Smooth muscle cell of the brain vasculature (primary cell): ENCODE results near the gene LIN28A.
"Not testable (repeated sequence)": the region's sequence is repeated elsewhere in the genome, so short reads cannot be mapped to it uniquely, and the experiment has no call there.

Experiments
- DNase-seq: peaks from one replicate; pipeline ENCODE4 v3.0.0-alpha.2; 2012; ENCODE audit warnings: low read depth, low spot score

LIN28A gene, protein sequence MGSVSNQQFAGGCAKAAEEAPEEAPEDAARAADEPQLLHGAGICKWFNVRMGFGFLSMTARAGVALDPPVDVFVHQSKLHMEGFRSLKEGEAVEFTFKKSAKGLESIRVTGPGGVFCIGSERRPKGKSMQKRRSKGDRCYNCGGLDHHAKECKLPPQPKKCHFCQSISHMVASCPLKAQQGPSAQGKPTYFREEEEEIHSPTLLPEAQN

DNA sequence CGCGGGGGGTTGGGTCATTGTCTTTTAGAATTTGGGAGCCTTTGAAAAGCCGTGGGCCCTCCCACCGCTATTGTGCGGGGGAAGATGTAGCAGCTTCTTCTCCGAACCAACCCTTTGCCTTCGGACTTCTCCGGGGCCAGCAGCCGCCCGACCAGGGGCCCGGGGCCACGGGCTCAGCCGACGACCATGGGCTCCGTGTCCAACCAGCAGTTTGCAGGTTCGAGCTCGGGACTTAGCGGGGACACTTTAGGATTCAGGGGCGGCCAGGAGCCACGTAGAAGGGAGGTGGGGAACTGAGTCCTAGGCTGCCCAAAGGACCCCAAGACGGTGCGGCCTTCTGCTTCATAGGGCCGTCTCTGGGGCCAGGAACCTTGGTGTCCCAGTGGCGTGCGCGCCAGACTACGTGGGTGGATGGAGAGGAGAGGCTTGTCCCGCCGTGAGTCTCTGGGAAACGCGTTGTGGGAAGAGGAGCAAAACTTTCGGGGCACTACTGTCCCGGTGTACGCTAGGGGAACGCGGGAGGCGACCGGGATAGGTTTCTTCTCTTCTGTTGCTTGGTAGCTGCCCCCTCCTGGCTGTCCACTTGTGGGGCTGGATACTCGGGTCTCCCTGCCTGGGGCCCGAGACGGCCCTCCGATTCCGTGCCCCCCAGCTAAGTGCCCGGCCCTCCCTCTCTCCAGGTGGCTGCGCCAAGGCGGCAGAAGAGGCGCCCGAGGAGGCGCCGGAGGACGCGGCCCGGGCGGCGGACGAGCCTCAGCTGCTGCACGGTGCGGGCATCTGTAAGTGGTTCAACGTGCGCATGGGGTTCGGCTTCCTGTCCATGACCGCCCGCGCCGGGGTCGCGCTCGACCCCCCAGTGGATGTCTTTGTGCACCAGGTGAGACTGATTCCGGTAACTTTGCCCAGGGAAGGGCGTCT lies at the start of gene LIN28A:
Gene LIN28A, plus strand, starts transcription at position 112 of the 918 bp plus-strand sequence. Its CDS starts 75 bp downstream, at position 187.
- DNase-seq, result no peak

DNA sequence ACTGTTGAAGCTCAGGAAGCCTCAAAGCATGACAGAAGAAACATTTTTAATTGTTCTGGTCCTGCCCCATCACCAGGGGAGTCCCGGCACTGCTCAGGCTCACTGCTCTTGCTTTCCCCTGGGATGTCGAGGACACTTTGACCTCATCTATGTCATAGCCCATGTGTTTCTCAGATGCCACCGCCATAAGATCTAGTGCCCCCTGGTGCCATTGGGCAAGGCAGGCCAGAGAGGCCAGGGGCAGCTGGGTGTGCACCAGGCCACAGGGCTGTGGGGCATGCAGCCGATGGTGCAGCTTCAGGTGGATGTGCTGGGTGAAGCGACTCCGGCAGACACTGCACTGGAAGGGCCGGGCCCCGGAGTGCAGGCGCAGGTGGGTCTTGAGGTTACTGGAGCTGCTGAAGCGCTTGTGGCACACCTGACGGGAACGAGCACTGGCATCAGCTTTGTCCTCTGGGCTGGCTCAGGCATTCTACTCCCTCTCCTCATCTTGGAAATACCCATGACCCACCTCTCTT lies 49.0 kb upstream of the LIN28A start:
- no peak for DNase-seq

DNA sequence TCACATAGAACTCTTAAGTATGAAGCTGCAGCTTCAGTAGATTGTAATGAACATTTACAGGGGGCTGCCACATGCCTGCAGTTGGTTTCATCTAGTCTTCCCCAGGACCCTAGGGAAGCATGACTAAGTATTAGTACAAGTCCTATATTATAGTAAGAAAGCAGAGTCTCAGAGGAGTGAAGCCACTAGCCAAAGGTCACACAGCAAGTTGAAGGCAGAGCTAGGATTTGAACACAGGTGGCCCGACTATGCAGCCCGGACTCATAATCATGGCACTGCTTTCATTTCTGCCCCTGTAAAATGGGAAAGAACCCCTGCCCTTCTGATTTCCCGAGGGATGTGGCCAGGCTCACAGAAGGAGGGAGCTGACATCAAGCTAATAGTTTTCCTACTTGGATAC lies 48.3 kb upstream of the LIN28A start:
- DNase-seq, result no peak

DNA sequence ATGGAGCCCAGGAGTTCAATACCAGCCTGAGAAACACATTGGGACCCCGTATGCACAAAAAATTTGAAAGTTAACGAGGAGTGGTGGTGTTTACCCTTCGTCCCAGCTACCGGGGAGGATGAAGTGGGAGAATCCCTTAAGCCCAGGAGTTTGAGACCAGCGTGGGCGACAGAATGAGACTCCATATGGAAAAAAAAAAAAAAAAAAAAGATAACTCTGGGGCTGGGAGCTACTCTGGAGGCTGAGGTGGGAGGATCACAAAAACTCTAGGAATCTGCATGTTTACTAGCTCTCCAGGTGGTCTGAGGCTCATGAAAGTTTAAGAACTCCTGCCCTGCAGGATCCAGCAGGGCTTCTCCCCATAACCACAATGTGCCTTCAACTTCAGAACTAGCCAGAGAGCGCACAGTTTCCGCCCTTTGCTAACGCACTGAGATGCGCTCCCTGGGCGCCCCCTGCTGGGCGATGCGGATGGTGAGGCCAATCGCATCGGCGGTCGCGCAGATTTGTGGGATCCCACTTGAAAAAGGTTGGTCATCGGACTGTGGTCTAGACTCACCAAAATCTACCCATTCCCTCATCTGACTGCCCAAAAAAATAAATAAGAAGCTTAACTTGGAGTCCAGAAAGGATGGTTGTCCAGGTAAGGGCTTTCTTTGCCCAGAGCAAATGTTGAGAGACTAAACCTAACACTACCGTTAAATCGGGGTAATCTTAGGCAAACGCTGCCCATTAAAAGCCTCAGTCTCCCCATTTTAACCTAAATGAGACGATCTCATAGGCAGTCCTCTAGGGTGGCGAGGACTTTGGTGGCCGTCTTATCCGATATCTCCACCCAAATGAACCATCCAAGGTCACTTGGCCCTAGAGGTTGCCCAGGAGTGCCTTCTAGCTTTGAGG lies 46.8 kb upstream of the LIN28A start:
- no peak for DNase-seq

DNA sequence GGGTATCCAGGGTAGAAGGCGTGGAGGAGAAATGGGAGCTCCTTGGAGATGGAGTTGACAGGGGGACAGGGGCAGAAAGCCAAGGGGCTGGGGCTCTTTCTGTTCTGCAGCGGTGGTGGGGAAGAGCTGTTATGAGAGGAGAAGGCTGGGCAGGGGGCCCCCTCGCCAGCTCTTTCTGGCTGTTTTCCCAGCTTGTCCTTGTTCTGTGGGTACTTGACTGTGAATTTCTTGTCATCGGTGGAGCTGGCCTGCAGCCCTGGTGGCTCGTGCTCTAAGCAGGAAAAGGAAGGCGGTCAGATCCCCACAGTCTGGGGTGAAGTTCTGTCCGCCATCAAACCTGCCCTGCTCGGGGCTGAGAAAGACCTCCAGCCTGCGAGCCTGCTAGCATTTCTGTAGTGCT lies 45.7 kb upstream of the LIN28A start:
- DNase-seq, result no peak

DNA sequence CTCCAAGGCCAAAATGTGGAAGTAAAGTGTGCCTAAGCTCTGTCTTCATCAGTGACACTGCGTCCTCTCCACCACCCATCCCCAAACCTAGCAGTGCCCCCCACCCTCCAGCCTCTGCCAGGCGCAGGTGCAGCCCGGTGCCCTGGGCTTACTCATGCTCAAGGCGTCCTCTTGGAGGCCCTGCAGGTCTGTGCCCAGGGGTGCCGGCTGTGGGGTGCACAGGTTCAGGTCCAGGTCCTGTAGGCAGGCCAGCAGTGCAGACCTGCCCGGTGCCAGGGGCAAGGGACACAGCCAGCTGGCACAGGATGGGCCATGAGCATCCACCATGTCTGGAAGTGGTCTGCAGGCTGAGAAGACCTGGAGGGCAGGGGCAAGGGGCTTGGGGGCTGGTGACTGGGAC lies 43.2 kb upstream of the LIN28A start:
- DNase-seq, result no peak

DNA sequence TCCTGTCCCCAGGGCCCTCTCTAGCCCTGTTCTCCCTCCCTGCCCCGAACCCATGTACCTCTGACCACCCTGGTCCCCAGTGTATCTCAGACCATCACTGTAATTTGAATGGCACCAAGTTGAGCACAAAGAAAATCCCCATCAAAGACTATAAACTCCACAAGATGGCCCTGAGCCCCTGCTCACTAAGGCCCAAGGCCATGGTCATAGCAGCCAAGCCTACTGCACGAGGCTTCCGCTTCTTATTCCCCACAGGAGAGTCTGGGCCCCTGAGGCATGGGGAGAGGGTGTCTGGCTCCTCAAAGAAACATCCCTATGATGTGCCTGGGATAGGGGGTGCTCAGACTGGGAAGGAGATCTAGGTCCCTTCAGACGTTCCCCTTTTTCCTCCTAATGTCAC lies 42.6 kb upstream of the LIN28A start:
- DNase-seq, result no peak

DNA sequence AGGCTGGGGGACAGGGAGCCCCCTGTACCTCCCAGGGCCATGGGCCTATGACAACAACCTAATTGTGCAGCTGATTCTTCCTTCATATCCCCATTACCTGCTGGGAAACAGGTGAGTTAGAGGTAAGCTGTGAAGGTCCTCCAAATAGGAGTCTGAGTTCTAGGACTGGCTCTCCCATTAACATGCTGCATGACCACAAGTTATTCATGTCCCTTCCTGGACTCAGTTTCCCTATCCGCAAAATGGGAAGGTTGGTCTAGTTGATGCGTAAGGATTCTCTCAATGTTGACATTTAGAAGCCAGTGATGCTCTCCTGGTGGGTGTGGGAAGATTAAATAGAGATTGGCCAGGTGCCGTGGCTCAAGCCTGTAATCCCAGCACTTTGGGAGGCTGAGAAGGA lies 42.1 kb upstream of the LIN28A start:
- DNase-seq, result no peak

DNA sequence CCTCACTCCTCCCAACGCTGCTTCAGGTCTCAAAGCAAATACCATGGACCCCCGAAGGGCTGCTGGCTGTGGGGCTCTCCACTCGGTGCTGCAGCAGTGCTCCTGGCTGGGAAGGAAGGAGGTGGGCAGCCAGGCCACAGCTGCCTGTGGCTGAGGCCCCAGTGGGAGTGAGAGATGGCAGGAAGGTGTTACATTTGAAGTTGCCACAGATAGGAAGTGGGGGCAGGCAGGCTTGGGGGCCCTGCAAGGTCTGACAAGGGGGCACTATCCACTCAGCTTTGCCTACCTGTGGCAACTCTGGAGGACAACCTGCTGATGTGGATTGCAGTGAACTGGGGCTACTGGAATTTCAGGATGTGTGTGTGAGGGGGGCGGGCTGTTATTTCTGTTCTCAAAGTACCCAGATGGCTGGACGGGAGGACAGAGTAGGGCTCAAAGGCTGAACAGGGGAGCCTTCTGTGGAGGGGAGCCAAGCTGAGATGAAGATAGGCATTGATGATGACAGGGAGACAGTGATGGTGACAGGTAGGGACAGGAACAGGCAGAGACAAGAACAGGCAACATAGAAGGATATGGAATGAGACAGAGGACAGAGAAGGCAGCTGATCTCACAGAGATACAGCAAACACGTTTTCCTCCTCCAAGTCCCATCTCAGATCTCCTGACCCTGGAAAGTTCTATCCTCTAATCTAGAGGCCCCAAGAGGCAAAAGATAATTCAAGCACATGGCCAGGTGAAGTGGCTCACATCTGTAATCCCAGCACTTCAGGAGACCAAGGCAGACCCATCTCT lies 39.8 kb upstream of the LIN28A start:
- no peak for DNase-seq

DNA sequence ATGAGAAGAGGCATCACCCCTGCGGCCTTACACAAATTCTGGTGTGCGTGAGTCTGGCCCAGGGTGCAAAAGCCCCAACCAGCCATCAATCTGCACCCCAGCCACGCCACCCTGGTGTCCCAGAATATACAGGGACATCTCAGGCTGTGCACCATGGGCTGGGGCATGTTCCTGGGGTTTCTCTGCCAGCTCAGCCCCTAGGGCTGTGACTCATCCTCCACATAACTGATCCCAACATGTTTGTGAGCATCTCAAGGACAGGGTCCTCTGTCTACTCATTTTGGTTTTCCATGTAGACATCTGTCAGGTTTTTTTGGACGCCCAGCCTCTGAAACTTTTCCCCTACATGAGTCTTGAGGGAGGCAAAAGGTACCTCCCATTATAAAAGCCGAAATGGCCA lies 38.6 kb upstream of the LIN28A start:
- no peak for DNase-seq

DNA sequence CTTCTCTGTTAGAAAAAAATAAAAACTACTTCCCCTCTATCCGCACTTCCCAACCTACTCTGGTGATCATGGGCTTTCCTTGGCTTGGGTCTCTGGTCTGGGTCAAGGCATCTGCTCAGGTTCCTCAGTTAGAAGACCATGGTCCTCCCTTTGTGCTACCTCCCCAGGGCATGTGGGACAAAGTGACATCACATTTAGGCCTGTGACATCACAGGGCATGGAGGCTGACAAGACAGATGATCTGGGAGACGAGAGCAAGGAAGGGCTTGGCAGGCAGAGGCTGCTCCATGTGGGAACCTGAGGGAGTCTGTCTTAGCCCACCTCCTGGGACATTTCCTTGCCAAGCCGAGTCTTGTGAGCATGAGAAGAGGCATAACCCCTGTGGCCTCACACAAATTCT lies 38.0 kb upstream of the LIN28A start, which contains the start of gene ZNF683:
Gene ZNF683, minus strand, starts transcription at position 140 of the 400 bp plus-strand sequence. CDS start 4,179 bp downstream, outside the sequence.
- not testable (repeated sequence) for DNase-seq

DNA sequence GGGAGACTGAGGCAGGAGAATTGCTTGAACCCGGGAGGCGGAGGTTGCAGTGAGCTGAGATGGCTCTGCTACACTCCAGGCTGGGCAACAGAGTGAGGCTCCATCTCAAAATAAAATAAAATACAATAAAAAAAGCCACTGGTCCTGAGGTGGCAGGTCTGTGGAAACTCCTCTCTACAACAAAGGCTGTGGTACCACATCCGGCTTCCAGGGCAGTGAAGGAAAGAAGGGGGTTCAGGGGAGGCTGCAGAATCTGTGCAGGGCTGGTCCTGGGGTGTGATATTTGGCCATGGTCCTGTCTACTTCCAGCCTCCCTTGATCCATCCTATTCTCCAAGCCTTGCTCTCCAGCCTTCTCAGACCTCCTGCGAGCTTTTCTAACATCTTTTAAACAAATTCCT lies 37.3 kb upstream of the LIN28A start:
- no peak for DNase-seq

DNA sequence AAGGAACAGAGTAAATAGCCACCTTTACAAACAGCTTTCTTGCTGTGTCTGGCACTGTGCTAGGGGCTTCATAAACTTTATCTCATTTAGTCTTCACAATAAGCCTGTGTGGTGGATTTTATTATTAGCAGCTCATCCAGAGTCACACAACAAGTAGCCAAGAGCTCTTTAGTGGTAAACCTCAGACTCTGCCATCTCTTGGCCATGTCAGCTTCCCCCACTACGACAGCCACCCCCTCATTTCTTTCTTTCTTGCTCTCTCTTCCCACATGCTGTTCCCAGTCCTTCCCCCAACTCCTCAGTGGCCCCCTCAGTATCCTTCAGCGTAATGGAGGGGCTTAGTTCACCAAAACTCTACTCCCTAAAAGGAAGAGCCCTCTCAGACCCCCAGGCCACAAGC lies 36.8 kb upstream of the LIN28A start:
- no peak for DNase-seq

DNA sequence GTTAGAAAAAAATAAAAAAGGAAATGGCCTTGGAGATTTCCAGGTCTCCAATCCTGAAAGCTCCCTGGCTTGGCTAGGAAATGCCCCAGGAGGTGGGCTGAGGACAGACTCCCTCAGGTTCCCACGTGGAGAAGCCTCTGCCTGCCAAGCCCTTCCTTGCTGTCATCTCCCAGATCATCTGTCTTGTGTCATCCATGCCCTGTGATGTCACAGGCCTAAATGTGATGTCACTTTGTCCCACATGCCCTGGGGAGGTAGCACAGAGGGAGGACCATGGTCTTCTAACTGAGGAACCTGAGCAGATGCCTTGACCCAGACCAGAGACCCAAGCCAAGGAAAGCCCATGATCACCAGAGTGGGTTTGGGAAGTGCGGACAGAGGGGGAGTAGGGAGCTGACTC lies 36.3 kb upstream of the LIN28A start:
- not testable (repeated sequence) for DNase-seq

DNA sequence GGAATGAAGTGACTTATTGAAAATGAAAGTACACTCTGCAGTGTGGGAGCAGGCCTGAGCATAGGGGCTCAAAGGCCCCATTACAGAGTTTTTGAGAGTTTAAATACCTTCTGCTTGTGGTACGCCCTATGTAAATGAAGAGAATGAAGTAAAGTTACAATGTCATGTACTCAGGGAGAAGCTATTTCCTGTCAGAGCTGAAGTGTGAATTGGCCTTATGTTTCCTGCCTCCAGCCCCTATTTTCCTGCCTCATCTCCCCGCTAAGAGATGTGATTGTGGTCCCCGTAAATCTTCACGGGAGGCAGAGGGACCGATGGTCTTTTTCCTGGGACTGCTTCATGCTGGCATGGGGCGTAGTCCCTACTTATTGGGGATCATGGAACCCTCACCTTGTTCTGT lies 35.5 kb upstream of the LIN28A start:
- no peak for DNase-seq

DNA sequence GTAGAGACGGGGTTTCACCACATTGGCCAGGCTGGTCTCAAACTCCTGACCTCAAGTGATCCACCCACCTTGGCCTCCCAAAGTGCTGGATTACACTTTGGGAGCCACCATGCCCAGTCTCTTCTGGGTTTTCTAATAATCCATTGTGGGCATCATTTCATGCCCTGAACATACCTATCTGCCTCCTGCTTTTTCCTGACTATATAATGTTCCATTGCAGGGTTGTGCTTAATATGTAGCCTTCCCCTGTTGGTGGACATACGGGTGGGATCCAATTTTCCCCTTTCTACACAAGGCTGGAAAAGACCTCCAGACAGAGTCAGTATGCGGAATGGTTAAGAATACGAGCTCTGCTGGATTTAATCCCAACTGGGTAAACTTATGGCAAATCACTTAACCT lies 34.6 kb upstream of the LIN28A start:
- DNase-seq, result no peak

DNA sequence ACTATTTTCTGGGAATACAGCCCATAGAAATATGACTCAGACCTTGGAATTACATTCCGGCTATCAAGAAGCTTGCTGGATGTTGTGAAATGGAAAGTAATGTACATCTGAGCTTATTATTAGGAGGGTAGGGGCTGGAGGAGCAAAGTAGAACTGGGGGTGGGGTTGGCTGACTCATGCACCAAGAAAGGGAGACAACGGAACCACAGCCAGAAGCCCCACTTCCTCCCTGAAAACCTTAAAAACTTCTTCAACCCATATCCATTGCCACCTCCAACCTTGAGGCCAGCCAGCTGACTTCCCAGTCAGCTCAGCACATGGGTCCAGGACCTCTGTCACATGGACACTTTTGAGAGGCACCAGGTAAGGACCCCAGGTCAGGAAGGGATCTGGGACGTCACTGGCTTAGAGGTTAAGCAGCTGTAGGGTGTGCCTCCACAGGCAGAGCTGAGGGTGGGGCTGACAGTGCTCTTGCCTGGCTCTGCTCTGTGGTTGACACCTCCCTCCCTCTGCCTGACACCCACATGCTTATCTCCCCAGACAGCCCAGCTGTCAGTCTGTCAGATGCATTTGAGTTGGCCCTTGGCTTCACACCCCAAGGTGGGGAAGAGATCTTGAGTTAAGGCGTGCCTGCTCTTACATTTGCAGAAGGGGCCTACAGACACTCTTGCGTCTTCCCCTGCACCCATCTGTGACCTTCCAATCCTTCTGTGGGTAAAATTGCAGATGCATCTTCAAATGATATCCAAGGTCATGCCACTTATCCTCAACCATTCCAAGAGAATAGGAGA lies 32.3 kb upstream of the LIN28A start:
- DNase-seq, result peak; percentile 31

DNA sequence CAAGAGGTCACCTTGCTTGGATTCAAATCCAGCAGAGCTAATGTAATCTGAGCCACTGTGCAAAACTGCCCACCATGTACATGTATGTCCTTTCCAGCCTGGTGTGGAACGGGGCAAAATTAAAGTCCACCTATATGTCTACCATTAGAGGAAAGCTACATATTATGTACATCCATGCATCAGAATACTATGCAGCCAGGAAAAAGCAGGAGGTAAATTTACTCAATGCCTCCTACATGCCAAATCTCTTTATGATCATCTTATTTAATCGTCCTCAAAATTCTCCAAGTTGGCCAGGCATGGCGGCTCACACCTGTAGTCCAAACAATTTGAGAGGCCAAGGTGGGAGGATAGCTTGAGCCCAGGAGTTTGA lies 31.8 kb upstream of the LIN28A start:
- DNase-seq, result no peak

DNA sequence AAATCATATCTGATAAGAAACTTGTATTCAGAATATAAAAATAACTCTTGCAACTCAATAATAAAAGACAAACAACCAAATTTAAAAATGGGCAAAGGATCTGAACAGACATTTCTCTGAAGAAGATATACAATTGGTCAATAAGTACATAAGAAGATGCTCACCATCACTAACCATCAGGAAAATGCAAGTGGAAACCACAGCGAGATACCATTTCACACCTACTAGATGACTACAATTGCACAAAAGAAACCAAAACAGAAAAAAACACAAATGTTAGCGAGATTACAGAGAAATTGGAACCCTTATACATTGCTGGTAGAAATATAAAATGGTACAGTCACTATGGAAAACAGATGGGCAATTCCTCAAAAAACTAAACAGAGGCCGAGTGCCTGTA lies 26.5 kb upstream of the LIN28A start:
- DNase-seq, result no peak

DNA sequence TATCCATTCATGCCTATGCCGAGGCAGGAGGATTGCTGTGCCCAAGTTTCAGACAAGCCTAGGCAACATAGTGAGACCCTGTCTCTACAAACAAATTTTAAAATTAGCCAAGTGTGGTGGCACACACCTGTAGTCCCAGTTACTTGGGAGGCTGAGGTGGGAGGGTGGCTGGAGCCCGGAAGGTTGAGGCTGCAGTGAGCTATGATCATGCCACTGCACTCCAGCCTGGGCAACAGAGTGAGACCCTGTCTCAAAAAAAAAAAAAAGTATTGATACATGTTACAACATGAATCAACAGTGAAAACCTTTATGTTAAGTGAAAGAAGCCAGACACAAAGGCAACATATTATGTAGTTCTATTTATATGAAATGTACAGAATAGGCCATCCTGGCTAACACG lies 25.6 kb upstream of the LIN28A start:
- not testable (repeated sequence) for DNase-seq
